Mesenchymal stem cell (in vitro differentiated cells and primary cell): ENCODE measurements around the gene SCD5.

ENCODE experiments used
- DNase-seq: peaks from one replicate; pipeline ENCODE4 v3.0.0-alpha.2; 2013
- H2AFZ ChIP-seq: one replicate; pipeline ENCODE4 v1.6.1; 2013; ENCODE audit warnings: low read depth, mild to moderate bottlenecking, control low read depth, inconsistent platforms, low read length, moderate library complexity
- H2AK5ac ChIP-seq: 2 replicates; pipeline ENCODE4 v1.6.1; 2013; ENCODE audit warnings: low read length, moderate library complexity, mild to moderate bottlenecking, inconsistent platforms; ENCODE audit not compliant: severe bottlenecking
- H2BK120ac ChIP-seq: one replicate; pipeline ENCODE4 v1.6.1; 2013; ENCODE audit warnings: low read depth, mild to moderate bottlenecking, inconsistent platforms, low read length, moderate library complexity
- H2BK12ac ChIP-seq, 2 experiments: one replicate each; pipeline ENCODE4 v1.6.1; 2013; ENCODE audit warnings: inconsistent platforms in 2 of 2, low read length in 2 of 2, mild to moderate bottlenecking in 2 of 2, moderate library complexity in 2 of 2, control low read depth in 1 of 2
- H2BK15ac ChIP-seq: one replicate; pipeline ENCODE4 v1.6.1; 2013; ENCODE audit warnings: mild to moderate bottlenecking, low read depth, inconsistent platforms; ENCODE audit not compliant: poor library complexity, severe bottlenecking
- H2BK5ac ChIP-seq: 2 replicates; pipeline ENCODE4 v1.6.1; 2013; ENCODE audit warnings: low read depth, mild to moderate bottlenecking, low read length, control low read depth, inconsistent platforms; ENCODE audit not compliant: poor library complexity, severe bottlenecking
- H3K14ac ChIP-seq, 2 experiments: one replicate each; pipeline ENCODE4 v1.6.1; 2013; ENCODE audit warnings: inconsistent platforms in 2 of 2, low read length in 2 of 2, control low read depth in 1 of 2, mild to moderate bottlenecking in 1 of 2, moderate library complexity in 1 of 2
- H3K18ac ChIP-seq, 2 experiments: one replicate each; pipeline ENCODE4 v1.6.1; 2013; ENCODE audit warnings: inconsistent platforms in 2 of 2, low read length in 2 of 2, control low read depth in 1 of 2, low read depth in 1 of 2, mild to moderate bottlenecking in 1 of 2
- H3K23ac ChIP-seq, 2 experiments: one replicate each; pipeline ENCODE4 v1.6.1; 2013; ENCODE audit warnings: inconsistent platforms in 2 of 2, low read length in 2 of 2, mild to moderate bottlenecking in 2 of 2, moderate library complexity in 2 of 2, control low read depth in 1 of 2
- H3K27ac ChIP-seq: 2 replicates; pipeline ENCODE4 v1.5.1; 2013; ENCODE audit warnings: mild to moderate bottlenecking, moderate library complexity, low read length, control low read depth, inconsistent platforms; ENCODE audit not compliant: poor library complexity, severe bottlenecking
- H3K27me3 ChIP-seq, 2 experiments: 2 replicates each; pipeline versions ENCODE4 v1.6.1 to v1.7.0; 2013; ENCODE audit warnings: low read length in 2 of 2, mild to moderate bottlenecking in 2 of 2, moderate library complexity in 2 of 2, control low read depth in 1 of 2, inconsistent platforms in 1 of 2; ENCODE audit not compliant: control insufficient read depth in 1 of 2, insufficient read depth in 1 of 2
- H3K36me3 ChIP-seq, 2 experiments: 2 replicates each; pipeline versions ENCODE4 v1.6.1 to v1.7.0; 2013; ENCODE audit warnings: low read length in 2 of 2, control low read depth in 1 of 2, inconsistent platforms in 1 of 2, low read depth in 1 of 2, mild to moderate bottlenecking in 1 of 2; ENCODE audit not compliant: insufficient read depth in 2 of 2, control insufficient read depth in 1 of 2
- H3K4ac ChIP-seq, 2 experiments: one replicate each; pipeline ENCODE4 v1.6.1; 2013; ENCODE audit warnings: inconsistent platforms in 2 of 2, low read length in 2 of 2, mild to moderate bottlenecking in 2 of 2, moderate library complexity in 2 of 2, control low read depth in 1 of 2, low read depth in 1 of 2
- H3K4me1 ChIP-seq: 2 replicates; pipeline ENCODE4 v1.6.1; 2013; ENCODE audit warnings: low read depth, low read length, control low read depth; ENCODE audit not compliant: control insufficient read depth, insufficient read depth
- H3K4me2 ChIP-seq: 2 replicates; pipeline ENCODE4 v1.6.1; 2013; ENCODE audit warnings: low read length, mild to moderate bottlenecking, inconsistent platforms; ENCODE audit not compliant: poor library complexity, severe bottlenecking
- H3K4me3 ChIP-seq, 2 experiments: 2 replicates each; pipeline versions ENCODE4 v1.5.1 to v1.7.0; 2013; ENCODE audit warnings: low read length in 2 of 2, mild to moderate bottlenecking in 2 of 2, control low read depth in 1 of 2, low read depth in 1 of 2; ENCODE audit not compliant: insufficient read depth in 1 of 2
- H3K79me1 ChIP-seq: replicated peaks from 2 replicates; pipeline ENCODE4 v1.6.1; 2013; ENCODE audit warnings: mild to moderate bottlenecking, control low read depth, low read length, inconsistent platforms; ENCODE audit not compliant: poor library complexity, severe bottlenecking
- H3K9ac ChIP-seq: 2 replicates; pipeline ENCODE4 v1.7.0; 2013; ENCODE audit warnings: mild to moderate bottlenecking, low read length, moderate library complexity
- H3K9me3 ChIP-seq: 2 replicates; pipeline ENCODE4 v1.7.0; 2013; ENCODE audit warnings: mild to moderate bottlenecking, low read length; ENCODE audit not compliant: control insufficient read depth
- H4K8ac ChIP-seq: one replicate; pipeline ENCODE4 v1.6.1; 2013; ENCODE audit warnings: inconsistent platforms, mild to moderate bottlenecking, low read length, moderate library complexity
- H4K91ac ChIP-seq: one replicate; pipeline ENCODE4 v1.6.1; 2013; ENCODE audit warnings: mild to moderate bottlenecking, low read length, inconsistent platforms
- WGBS: methylation state at CpG from one replicate; pipeline ENCODE4 v1.1.7; 2013; ENCODE audit warnings: mixed read lengths; 5-methylcytosine and 5-hydroxymethylcytosine counted together

Gene SCD5

GRCh38 chr4:82802911-82803310 lies 4.3 kb upstream of the SCD5 start:
- no peak overlapping the region for H2BK120ac ChIP-seq
- no peak overlapping the region for H3K4me2 ChIP-seq
- no peaks in the 10 kb centered on the region for H3K9me3 ChIP-seq
- H2BK12ac ChIP-seq, result no peak overlapping the region
- H3K9ac ChIP-seq, result no peak overlapping the region
- H2BK5ac ChIP-seq, result no peak overlapping the region
- 80% methylated on average over 2 of the region's 2 CpGs for WGBS
- peaks cover 0 to 13% of the 10 kb centered on the region in 2 experiments for H3K27me3 ChIP-seq
- H3K27ac ChIP-seq, result no peak overlapping the region
- H3K14ac ChIP-seq, result no peak overlapping the region
- H2AK5ac ChIP-seq, result no peak overlapping the region
- H3K4me1 ChIP-seq, result peaks cover 3% of the 10 kb centered on the region
- no peak overlapping the region for H4K8ac ChIP-seq
- H4K91ac ChIP-seq, result no peak overlapping the region
- H2AFZ ChIP-seq, result no peak overlapping the region
- no peak overlapping the region for H3K4me3 ChIP-seq
- no peaks in the 10 kb centered on the region for H3K79me1 ChIP-seq
- DNase-seq, result no peak
- no peaks in the 10 kb centered on the region for H3K36me3 ChIP-seq
- H2BK15ac ChIP-seq, result no peak overlapping the region
- H3K18ac ChIP-seq, result no peak overlapping the region
- H3K4ac ChIP-seq, result no peak overlapping the region
- no peak overlapping the region for H3K23ac ChIP-seq

GRCh38 chr4:82801910-82802521 lies 3.4 kb upstream of the SCD5 start:
- Histone ChIP-seq H3K27ac (no peak overlapping the region), H3K27me3 (peaks cover 0 to 13% of the 10 kb centered on the region in 2 experiments), H3K9ac (no peak overlapping the region), H3K4me1 (peaks cover 7% of the 10 kb centered on the region), H3K23ac (no peak overlapping the region), H3K4me3 (no peak overlapping the region), H3K36me3 (no peaks in the 10 kb centered on the region), H2BK12ac (no peak overlapping the region), H3K4ac (no peak overlapping the region), H2BK5ac (no peak overlapping the region), H2AFZ (no peak overlapping the region), H3K4me2 (no peak overlapping the region), H3K79me1 (peaks cover 6% of the 10 kb centered on the region), H3K14ac (no peak overlapping the region), H2AK5ac (no peak overlapping the region), H4K91ac (no peak overlapping the region), H3K18ac (no peak overlapping the region), H3K9me3 (no peaks in the 10 kb centered on the region), H2BK15ac (no peak overlapping the region), H2BK120ac (no peak overlapping the region), H4K8ac (no peak overlapping the region)
- 56% methylated on average over 1 of the region's 3 CpGs for WGBS
- DNase-seq, result peak; percentile 33

GRCh38 chr4:82799006-82799881 lies 648 bp upstream of the SCD5 start:
- H2BK5ac ChIP-seq, result no peak overlapping the region
- H4K8ac ChIP-seq, result peak overlapping the region; percentile 19
- peaks cover 0 to 13% of the 10 kb centered on the region in 2 experiments for H3K27me3 ChIP-seq
- H2AFZ ChIP-seq, result no peak overlapping the region
- H2BK120ac ChIP-seq, result no peak overlapping the region
- H3K9ac ChIP-seq, result peak overlapping the region; percentile 76
- no peak for DNase-seq
- 21% methylated on average over 24 of the region's 25 CpGs for WGBS
- H4K91ac ChIP-seq, result no peak overlapping the region
- H2BK15ac ChIP-seq, result peak overlapping the region; percentile 23
- H2AK5ac ChIP-seq, result no peak overlapping the region
- H3K4me3 ChIP-seq, result peak overlapping the region; percentile 84 to 86
- peak overlapping the region; percentile 19 to 71 for H3K4ac ChIP-seq
- peak overlapping the region; percentile 18 to 28 for H3K14ac ChIP-seq
- no peak overlapping the region for H2BK12ac ChIP-seq
- no peak overlapping the region for H3K27ac ChIP-seq
- peaks cover 19% of the 10 kb centered on the region for H3K79me1 ChIP-seq
- peak overlapping the region; percentile 96 for H3K4me2 ChIP-seq
- no peak overlapping the region for H3K23ac ChIP-seq
- H3K9me3 ChIP-seq, result no peaks in the 10 kb centered on the region
- H3K18ac ChIP-seq, result peak overlapping the region in 1 of 2 experiments; percentile 17
- peaks cover 12% of the 10 kb centered on the region for H3K4me1 ChIP-seq
- peaks cover 0 to 8% of the 10 kb centered on the region in 2 experiments for H3K36me3 ChIP-seq

- H3K14ac ChIP-seq, result no peak overlapping the region
- H3K27ac ChIP-seq, result no peak overlapping the region
- peak; percentile 59 for DNase-seq
- no peak overlapping the region for H4K8ac ChIP-seq
- peak overlapping the region in 1 of 2 experiments; percentile 10 for H3K18ac ChIP-seq
- no peak overlapping the region for H2BK15ac ChIP-seq
- peak overlapping the region; percentile 96 for H3K4me2 ChIP-seq
- peak overlapping the region; percentile 84 to 86 for H3K4me3 ChIP-seq
- H4K91ac ChIP-seq, result no peak overlapping the region
- no peak overlapping the region for H2BK120ac ChIP-seq
- H3K9me3 ChIP-seq, result no peaks in the 10 kb centered on the region
- peak overlapping the region; percentile 56 for H3K9ac ChIP-seq
- H3K36me3 ChIP-seq, result peaks cover 0 to 8% of the 10 kb centered on the region in 2 experiments
- H2BK12ac ChIP-seq, result no peak overlapping the region
- no peak overlapping the region for H2AK5ac ChIP-seq
- peaks cover 23% of the 10 kb centered on the region for H3K79me1 ChIP-seq
- peaks cover 0 to 13% of the 10 kb centered on the region in 2 experiments for H3K27me3 ChIP-seq
- 4% methylated on average over 29 of the region's 47 CpGs for WGBS
- no peak overlapping the region for H2AFZ ChIP-seq
- H3K23ac ChIP-seq, result peak overlapping the region in 1 of 2 experiments; percentile 63
- peaks cover 12% of the 10 kb centered on the region for H3K4me1 ChIP-seq
- no peak overlapping the region for H3K4ac ChIP-seq
- H2BK5ac ChIP-seq, result peak overlapping the region; percentile 9
Observed at GRCh38 chr4:82797405-82798111, 1.0 kb downstream of the SCD5 start.
